Progenitor cell of endocrine pancreas (in vitro differentiated cells): ENCODE results near the gene ULK4. TPM values are rescaled to one million over a fixed set of nuclear protein-coding genes. Genes with fewer than 3 reads are reported as not detected.

Source experiments
- DNase-seq: peaks from one replicate; pipeline ENCODE4 v3.0.0; 2021; ENCODE audit warnings: low spot score; ENCODE audit not compliant: unreplicated experiment
- H3K27ac Mint-ChIP-seq: 2 replicates; pipeline ENCODE4 v1.8.0; 2021; ENCODE audit warnings: mild to moderate bottlenecking, moderate library complexity, mixed read lengths
- H3K27me3 Mint-ChIP-seq: 2 replicates; pipeline ENCODE4 v1.8.0; 2021; ENCODE audit warnings: mixed read lengths
- H3K36me3 Mint-ChIP-seq: 2 replicates; pipeline ENCODE4 v1.8.0; 2022; ENCODE audit warnings: mixed read lengths; ENCODE audit not compliant: insufficient read depth
- H3K4me1 Mint-ChIP-seq: 2 replicates; pipeline ENCODE4 v1.8.0; 2021; ENCODE audit warnings: low read depth, mixed read lengths
- H3K4me3 Mint-ChIP-seq: 2 replicates; pipeline ENCODE4 v1.8.0; 2021; ENCODE audit warnings: low read depth, mild to moderate bottlenecking, moderate library complexity, mixed read lengths
- H3K9me3 Mint-ChIP-seq: 2 replicates; pipeline ENCODE4 v1.8.0; 2021; ENCODE audit warnings: low read depth, mixed read lengths
- CTCF ChIP-seq: fragments of 200-600 bp; sonication (generic); IDR thresholded peaks from one replicate; pipeline ENCODE4 v1.5.0; 2021; ENCODE audit warnings: antibody characterized with exemption, mild to moderate bottlenecking; ENCODE audit not compliant: unreplicated experiment
- total RNA-seq: library from RNA; stranded (reverse); gene quantifications from 2 replicates; pipeline ENCODE4 v1.2.1, GENCODE V29; 2021

Gene ULK4
- total RNA-seq, 1 donor from 2014 or later = 14.2 TPM

- TF ChIP-seq CTCF = no peak
- H3K4me1 Mint-ChIP-seq = no peaks in the 10 kb centered on the region
- peaks cover 3% of the 10 kb centered on the region for H3K9me3 Mint-ChIP-seq
- H3K36me3 Mint-ChIP-seq = peaks cover 2% of the 10 kb centered on the region
- H3K4me3 Mint-ChIP-seq = no peak overlapping the region
- DNase-seq = no peak
- no peak overlapping the region for H3K27ac Mint-ChIP-seq
- no peaks in the 10 kb centered on the region for H3K27me3 Mint-ChIP-seq
Measured at GRCh38 chr3:41936384-41936783, 25.5 kb downstream of the ULK4 start.

- Mint-ChIP-seq H3K9me3 (peaks cover 20% of the 10 kb centered on the region), H3K36me3 (peaks cover 16% of the 10 kb centered on the region), H3K27me3 (no peaks in the 10 kb centered on the region), H3K4me1 (no peaks in the 10 kb centered on the region), H3K4me3 (no peak overlapping the region), H3K27ac (no peak overlapping the region)
- no peak for DNase-seq
- no peak for TF ChIP-seq CTCF
Measured at GRCh38 chr3:41933154-41933676, 28.7 kb downstream of the ULK4 start.

- Mint-ChIP-seq H3K36me3 (peaks cover 18% of the 10 kb centered on the region), H3K27ac (no peak overlapping the region), H3K4me3 (no peak overlapping the region), H3K9me3 (peaks cover 20% of the 10 kb centered on the region), H3K27me3 (no peaks in the 10 kb centered on the region), H3K4me1 (no peaks in the 10 kb centered on the region)
- no peak for DNase-seq
- TF ChIP-seq CTCF = no peak
Measured at GRCh38 chr3:41932464-41932863, 29.4 kb downstream of the ULK4 start.

- no peak for DNase-seq
- no peak overlapping the region for H3K4me3 Mint-ChIP-seq
- TF ChIP-seq CTCF = no peak
- no peak overlapping the region for H3K27ac Mint-ChIP-seq
- no peaks in the 10 kb centered on the region for H3K27me3 Mint-ChIP-seq
- no peaks in the 10 kb centered on the region for H3K36me3 Mint-ChIP-seq
- H3K9me3 Mint-ChIP-seq = no peaks in the 10 kb centered on the region
- H3K4me1 Mint-ChIP-seq = no peaks in the 10 kb centered on the region
Measured at GRCh38 chr3:41920406-41920965, 41.4 kb downstream of the ULK4 start.

- H3K27me3 Mint-ChIP-seq = no peaks in the 10 kb centered on the region
- H3K27ac Mint-ChIP-seq = no peak overlapping the region
- TF ChIP-seq CTCF = no peak
- peaks cover 8% of the 10 kb centered on the region for H3K36me3 Mint-ChIP-seq
- H3K4me3 Mint-ChIP-seq = no peak overlapping the region
- no peaks in the 10 kb centered on the region for H3K4me1 Mint-ChIP-seq
- no peaks in the 10 kb centered on the region for H3K9me3 Mint-ChIP-seq
- no peak for DNase-seq
Measured at GRCh38 chr3:41915353-41915752, 46.5 kb downstream of the ULK4 start.
